Common myeloid progenitor, CD34-positive (primary cell): ENCODE data around the gene ZNF479. TPM values are rescaled to one million over a fixed set of nuclear protein-coding genes. Genes with fewer than 3 reads are reported as not detected.
"Not testable (repeated sequence)": the region's sequence is repeated elsewhere in the genome, so short reads cannot be mapped to it uniquely, and the experiment has no call there.

ENCODE experiments used
- CTCF ChIA-PET: fragments of 350-600 bp; sonication (Branson Sonifier 250); formaldehyde crosslinking; loops from one replicate; lab custom pipeline; 2021; ENCODE audit warnings: antibody characterized with exemption; lab: Charles Lee
- POLR2A ChIA-PET: fragments of 350-600 bp; sonication (Branson Sonifier 250); formaldehyde crosslinking; loops from one replicate; lab custom pipeline; 2021; ENCODE audit warnings: antibody characterized with exemption; lab: Charles Lee
- DNase-seq, 3 donors: peaks; one replicate each; pipeline versions ENCODE4 v3.0.0 to v3.0.0-alpha.2; 2013
- H3K27ac ChIP-seq, 2 experiments: 1 replicate in 1 of 2; 2 replicates in 1 of 2; pipeline ENCODE4 v1.7.0; 2013; ENCODE audit warnings: inconsistent platforms in 2 of 2, low read length in 2 of 2, mild to moderate bottlenecking in 2 of 2, low read depth in 1 of 2, moderate library complexity in 1 of 2; ENCODE audit not compliant: severe bottlenecking in 2 of 2, insufficient read depth in 1 of 2, poor library complexity in 1 of 2
- H3K27me3 ChIP-seq, 5 experiments: replicated peaks in 2 of 5; 1 replicate in 3 of 5; 2 replicates in 2 of 5; pipeline versions ENCODE4 v1.6.1 to v1.7.0; 2013; ENCODE audit warnings: low read length in 4 of 5, mild to moderate bottlenecking in 2 of 5, moderate library complexity in 2 of 5, inconsistent platforms in 1 of 5; ENCODE audit not compliant: insufficient read depth in 5 of 5, control insufficient read depth in 4 of 5
- H3K36me3 ChIP-seq, 4 experiments: 1 replicate in 2 of 4; 2 replicates in 2 of 4; pipeline versions ENCODE4 v1.6.1 to v1.7.0; 2013; ENCODE audit warnings: low read length in 3 of 4, control low read depth in 1 of 4, mild to moderate bottlenecking in 1 of 4; ENCODE audit not compliant: control insufficient read depth in 4 of 4, insufficient read depth in 4 of 4
- H3K4me1 ChIP-seq, 4 experiments: 1 replicate in 3 of 4; 2 replicates in 1 of 4; pipeline versions ENCODE4 v1.6.1 to v1.7.1; 2013; ENCODE audit warnings: low read length in 3 of 4, mild to moderate bottlenecking in 3 of 4, control low read depth in 1 of 4, inconsistent platforms in 1 of 4, moderate library complexity in 1 of 4; ENCODE audit not compliant: control insufficient read depth in 4 of 4, insufficient read depth in 4 of 4; ENCODE audit errors: control extremely low read depth in 1 of 4
- H3K4me3 ChIP-seq, 7 experiments: 1 replicate in 4 of 7; 2 replicates in 3 of 7; pipeline versions ENCODE4 v1.5.1 to v1.7.0; 2013; ENCODE audit warnings: mild to moderate bottlenecking in 7 of 7, low read length in 6 of 7, moderate library complexity in 6 of 7, inconsistent platforms in 2 of 7, low read depth in 2 of 7, control low read depth in 1 of 7; ENCODE audit not compliant: insufficient read depth in 4 of 7, control insufficient read depth in 1 of 7; ENCODE audit errors: extremely low read depth in 1 of 7
- H3K9me3 ChIP-seq, 5 experiments: 1 replicate in 4 of 5; 2 replicates in 1 of 5; pipeline versions ENCODE4 v1.6.1 to v1.7.1; 2013; ENCODE audit warnings: low read length in 4 of 5, mild to moderate bottlenecking in 2 of 5, inconsistent platforms in 1 of 5, low read depth in 1 of 5, moderate library complexity in 1 of 5; ENCODE audit not compliant: control insufficient read depth in 4 of 5, insufficient read depth in 2 of 5; ENCODE audit errors: control extremely low read depth in 1 of 5
- WGBS: methylation state at CpG from one replicate; pipeline ENCODE4 v1.1.5; 2013; ENCODE audit not compliant: insufficient coverage; 5-methylcytosine and 5-hydroxymethylcytosine counted together
- polyA plus RNA-seq: library from polyadenylated mRNA; unstranded; fragments of 120-200 nt; gene quantifications from one replicate; pipeline ENCODE4 v1.2.1, GENCODE V29; 2013

ZNF479 gene
- not detected for polyA plus RNA-seq

- CTCF ChIA-PET, H3K27me3 ChIP-seq, POLR2A ChIA-PET, DNase-seq, H3K27ac ChIP-seq, H3K4me1 ChIP-seq, H3K36me3 ChIP-seq, H3K4me3 ChIP-seq: not testable (repeated sequence)
- 82% methylated on average over 2 of the region's 6 CpGs for WGBS
- peaks cover 0 to 14% (median 5%) of the 10 kb centered on the region in 5 experiments for H3K9me3 ChIP-seq
These were observed at the start of gene ZNF479 for GRCh38 chr7:57132336-57132735. Gene ZNF479, minus strand, starts transcription at chr7:57132436. Its CDS starts 112 bp downstream, at chr7:57132324.

GRCh38 chr7:57182031-57182430 is 49.8 kb upstream of the ZNF479 start:
- Histone ChIP-seq H3K27ac (no peak overlapping the region), H3K36me3 (no peaks in the 10 kb centered on the region), H3K9me3 (peaks cover 0 to 50% (median 34%) of the 10 kb centered on the region in 5 experiments), H3K4me1 (no peaks in the 10 kb centered on the region), H3K27me3 (no peaks in the 10 kb centered on the region), H3K4me3 (no peak overlapping the region)
- ChIA-PET CTCF (no interaction called here), POLR2A (no interaction called here)
- 82% methylated on average over 4 of the region's 4 CpGs for WGBS
- no peak for DNase-seq

DNA sequence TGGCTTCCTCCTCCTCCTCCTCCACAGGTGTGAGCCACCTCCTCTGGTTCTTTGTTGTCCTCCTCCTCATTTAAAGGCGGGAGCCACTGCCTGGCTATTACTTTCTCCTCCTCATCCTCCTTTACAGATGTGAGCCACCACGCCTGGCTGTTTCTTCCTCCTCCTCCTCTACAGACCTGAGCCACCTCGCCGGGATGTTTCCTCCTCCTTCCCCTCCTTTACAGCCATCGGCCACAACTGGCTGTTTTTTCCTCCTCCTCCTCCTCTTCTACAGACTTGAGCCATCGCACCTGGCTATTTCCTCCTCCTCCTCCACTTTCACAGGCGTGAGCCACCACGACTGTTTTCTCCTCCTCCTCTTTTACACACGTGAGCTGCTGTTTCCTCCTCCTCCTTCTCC is 49.0 kb upstream of the ZNF479 start:
- no peaks in the 10 kb centered on the region for H3K4me1 ChIP-seq
- no peak for DNase-seq
- peaks cover 0 to 54% (median 37%) of the 10 kb centered on the region in 5 experiments for H3K9me3 ChIP-seq
- H3K36me3 ChIP-seq, result no peaks in the 10 kb centered on the region
- H3K27ac ChIP-seq, result no peak overlapping the region
- WGBS, result 89% methylated on average over 9 of the region's 9 CpGs
- no peak overlapping the region for H3K4me3 ChIP-seq
- no peaks in the 10 kb centered on the region for H3K27me3 ChIP-seq
- POLR2A ChIA-PET, result no interaction called here
- CTCF ChIA-PET, result no interaction called here

- Histone ChIP-seq H3K27me3 (no peaks in the 10 kb centered on the region), H3K9me3 (peaks cover 0 to 57% (median 40%) of the 10 kb centered on the region in 5 experiments), H3K36me3 (no peaks in the 10 kb centered on the region), H3K4me3 (no peak overlapping the region), H3K4me1 (no peaks in the 10 kb centered on the region), H3K27ac (no peak overlapping the region)
- POLR2A ChIA-PET, result no interaction called here
- 93% methylated on average over 27 of the region's 30 CpGs for WGBS
- no peak for DNase-seq
- CTCF ChIA-PET, result no interaction called here
These were observed 47.7 kb upstream of the ZNF479 start for GRCh38 chr7:57179776-57180415.

DNA sequence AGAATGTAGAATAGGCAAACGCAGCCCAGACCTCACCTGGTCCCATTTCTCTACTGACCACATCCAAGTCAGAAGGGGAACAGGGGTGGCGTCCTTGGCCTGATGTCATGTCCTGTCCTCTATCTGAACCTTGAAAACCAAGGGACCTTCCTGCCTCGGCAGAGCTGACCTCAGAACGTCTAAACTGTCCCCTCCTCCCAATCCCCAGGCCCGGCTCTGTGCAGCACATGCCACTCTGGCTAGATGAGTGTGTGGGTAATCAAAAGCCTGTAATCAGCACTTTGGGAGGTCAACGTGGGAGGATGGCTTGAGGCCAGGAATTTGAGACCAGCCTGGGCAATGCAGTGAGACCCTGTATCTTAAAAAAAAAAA is 46.5 kb upstream of the ZNF479 start:
- ChIA-PET POLR2A (no interaction called here), CTCF (no interaction called here)
- no peak overlapping the region for H3K27ac ChIP-seq
- H3K4me1 ChIP-seq, result no peaks in the 10 kb centered on the region
- H3K27me3 ChIP-seq, result no peaks in the 10 kb centered on the region
- no peak overlapping the region for H3K4me3 ChIP-seq
- 89% methylated on average over 3 of the region's 6 CpGs for WGBS
- no peaks in the 10 kb centered on the region for H3K36me3 ChIP-seq
- H3K9me3 ChIP-seq, result peaks cover 0 to 56% (median 37%) of the 10 kb centered on the region in 5 experiments
- DNase-seq, result no peak

DNA sequence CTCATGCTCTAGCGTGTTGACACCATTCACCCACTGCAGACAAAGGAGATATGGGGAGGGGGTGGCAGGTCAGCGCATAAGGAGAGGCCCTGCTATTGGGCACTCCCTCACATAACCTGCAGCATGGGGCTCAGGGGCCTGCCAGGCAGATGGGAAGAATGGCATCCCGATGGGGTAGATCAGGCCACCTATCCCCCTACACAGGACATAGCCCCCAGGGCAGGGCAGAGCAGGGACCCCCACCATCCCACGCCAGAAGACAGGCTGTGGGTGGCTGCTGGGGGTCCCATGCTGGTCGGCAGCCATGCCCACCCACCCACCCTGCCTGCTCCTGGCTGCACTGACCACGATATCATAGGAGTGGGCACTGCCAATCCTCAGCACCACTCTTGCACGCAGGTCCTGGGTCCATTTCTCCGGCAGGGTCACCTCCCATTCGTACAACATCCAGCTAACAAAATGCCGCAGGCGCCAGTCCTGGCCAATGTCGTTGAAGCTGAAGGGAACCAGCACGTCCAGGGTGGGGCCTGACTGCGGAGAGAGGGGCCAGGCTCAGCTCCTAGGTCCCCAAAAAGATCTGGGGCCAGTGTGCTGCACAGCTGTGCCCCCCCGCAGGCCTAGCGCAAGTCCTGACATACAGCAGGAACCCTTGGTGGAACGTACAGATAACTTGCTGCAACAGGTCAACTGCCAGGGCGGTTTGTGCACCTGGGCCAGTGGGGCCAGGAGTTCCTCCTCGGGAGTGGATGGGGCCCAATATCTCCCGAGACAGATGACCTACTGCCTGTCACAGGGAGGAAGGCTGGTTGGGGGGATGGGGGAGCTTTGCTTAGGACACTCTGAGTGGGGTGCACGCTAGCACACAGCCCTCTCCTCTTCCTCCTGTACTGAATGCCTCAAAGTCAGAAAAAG is 45.9 kb upstream of the ZNF479 start:
- Histone ChIP-seq H3K27ac (no peak overlapping the region), H3K27me3 (no peaks in the 10 kb centered on the region), H3K4me1 (no peaks in the 10 kb centered on the region), H3K36me3 (no peaks in the 10 kb centered on the region), H3K9me3 (peaks cover 0 to 57% (median 37%) of the 10 kb centered on the region in 5 experiments), H3K4me3 (no peak overlapping the region)
- no peak for DNase-seq
- ChIA-PET CTCF (no interaction called here), POLR2A (no interaction called here)
- WGBS, result 89% methylated on average over 15 of the region's 21 CpGs
